ENCODE results near the gene FAAP20. TPM values are rescaled to one million over a fixed set of nuclear protein-coding genes. Genes with fewer than 3 reads are reported as not detected.

FAAP20 gene
- total RNA-seq, 1 donor from 2014 or later, result 38.3 TPM

- H3K27me3 ChIP-seq, result no peaks in the 10 kb centered on the region
- intact Hi-C loops (cut with DNase I), result loop anchor here (5.0 kb wide), 1 partner anchor 55 kb away; no protein-coding TSS in a partner anchor
- peaks cover 15 to 17% of the 10 kb centered on the region in 2 donors for H3K4me1 ChIP-seq
- DNase-seq (ENCODE audit: low spot score in 2 of 2), result no peak
- H3K4me3 ChIP-seq, result no peak overlapping the region
- no peak overlapping the region for H3K27ac ChIP-seq
- peaks cover 4 to 28% of the 10 kb centered on the region in 2 donors for H3K36me3 ChIP-seq
- no peaks in the 10 kb centered on the region for H3K9me3 ChIP-seq
- TF ChIP-seq CTCF (IDR thresholded peaks at IDR 0.05), result no peak
Observed at GRCh38 chr1:2186901-2187300, 7.7 kb downstream of the FAAP20 start.

GRCh38 chr1:2185880-2186855 is 8.4 kb downstream of the FAAP20 start:
- H3K27ac ChIP-seq, result no peak overlapping the region
- peaks cover 10 to 13% of the 10 kb centered on the region in 2 donors for H3K4me1 ChIP-seq
- no peak overlapping the region for H3K4me3 ChIP-seq
- H3K36me3 ChIP-seq, result peaks cover 4 to 28% of the 10 kb centered on the region in 2 donors
- intact Hi-C loops (cut with DNase I), result loop anchor here (5.0 kb wide), 1 partner anchor 54 kb away; no protein-coding TSS in a partner anchor
- TF ChIP-seq CTCF (IDR thresholded peaks at IDR 0.05), result no peak
- no peaks in the 10 kb centered on the region for H3K27me3 ChIP-seq
- H3K9me3 ChIP-seq, result no peaks in the 10 kb centered on the region
- DNase-seq (ENCODE audit: low spot score in 2 of 2), result no peak

- no peak for TF ChIP-seq CTCF (IDR thresholded peaks at IDR 0.05)
- intact Hi-C loops (cut with DNase I), result loop anchor here (5.0 kb wide), 1 partner anchor 53 kb away; no protein-coding TSS in a partner anchor
Observed at GRCh38 chr1:2184934-2185333, 9.6 kb downstream of the FAAP20 start.

GRCh38 chr1:2184531-2184930 is 10.0 kb downstream of the FAAP20 start:
- Histone ChIP-seq H3K36me3 (peaks cover 4 to 28% of the 10 kb centered on the region in 2 donors), H3K27ac (no peak overlapping the region), H3K4me1 (no peaks in the 10 kb centered on the region), H3K4me3 (no peak overlapping the region), H3K9me3 (no peaks in the 10 kb centered on the region), H3K27me3 (no peaks in the 10 kb centered on the region)
- no peak for TF ChIP-seq CTCF (IDR thresholded peaks at IDR 0.05)
- intact Hi-C loops (cut with DNase I), result no loop called here
- no peak for DNase-seq (ENCODE audit: low spot score in 2 of 2)

More at GRCh38 chr1:2184934-2185333, 9.6 kb downstream of the FAAP20 start:
- Histone ChIP-seq H3K4me3 (no peak overlapping the region), H3K36me3 (peaks cover 4 to 28% of the 10 kb centered on the region in 2 donors), H3K4me1 (peaks cover 0 to 2% of the 10 kb centered on the region in 2 donors), H3K9me3 (no peaks in the 10 kb centered on the region), H3K27me3 (no peaks in the 10 kb centered on the region), H3K27ac (no peak overlapping the region)
- DNase-seq (ENCODE audit: low spot score in 2 of 2), result no peak

- Histone ChIP-seq H3K4me1 (no peaks in the 10 kb centered on the region), H3K36me3 (peaks cover 4 to 28% of the 10 kb centered on the region in 2 donors), H3K9me3 (no peaks in the 10 kb centered on the region), H3K4me3 (no peak overlapping the region), H3K27ac (no peak overlapping the region), H3K27me3 (no peaks in the 10 kb centered on the region)
- TF ChIP-seq CTCF (IDR thresholded peaks at IDR 0.05), result no peak
- DNase-seq (ENCODE audit: low spot score in 2 of 2), result no peak
- intact Hi-C loops (cut with DNase I), result no loop called here
Observed at GRCh38 chr1:2183937-2184334, 10.6 kb downstream of the FAAP20 start.
